HG02840 (cell line): ENCODE results near the gene PRUNE2.
"Not testable (repeated sequence)": the region's sequence is repeated elsewhere in the genome, so short reads cannot be mapped to it uniquely, and the experiment has no call there.

Experiments
- ATAC-seq: cut with Tn5 transposase; IDR thresholded peaks from one replicate; pipeline ENCODE4 v1.9.1; 2021; ENCODE audit warnings: mild to moderate bottlenecking, moderate library complexity, moderate number of reproducible peaks; ENCODE audit not compliant: unreplicated experiment, low FRiP score

Gene PRUNE2

DNA sequence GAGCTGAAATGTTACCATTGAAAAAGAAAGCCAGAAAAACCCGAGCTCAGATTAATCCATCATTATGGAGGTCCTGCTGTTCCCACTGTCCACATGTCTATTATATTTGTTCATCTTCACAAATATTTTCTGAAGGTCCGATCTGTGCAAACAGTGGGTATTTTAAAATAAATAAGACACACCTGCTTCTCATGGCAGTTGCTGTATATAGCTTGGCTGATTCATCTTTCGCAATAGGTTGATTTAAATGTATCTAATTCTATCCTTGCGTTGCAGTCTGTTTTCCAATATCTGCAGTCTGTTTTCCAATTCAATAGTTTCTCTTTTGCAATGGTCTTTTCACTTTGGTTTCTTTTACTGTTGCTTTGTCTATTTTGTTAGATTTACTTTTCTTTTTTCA lies 229.1 kb downstream of the PRUNE2 start:
- ATAC-seq, result no peak

- no peak for ATAC-seq
Observed at GRCh38 chr9:76667521-76667957, 238.4 kb downstream of the PRUNE2 start.

DNA sequence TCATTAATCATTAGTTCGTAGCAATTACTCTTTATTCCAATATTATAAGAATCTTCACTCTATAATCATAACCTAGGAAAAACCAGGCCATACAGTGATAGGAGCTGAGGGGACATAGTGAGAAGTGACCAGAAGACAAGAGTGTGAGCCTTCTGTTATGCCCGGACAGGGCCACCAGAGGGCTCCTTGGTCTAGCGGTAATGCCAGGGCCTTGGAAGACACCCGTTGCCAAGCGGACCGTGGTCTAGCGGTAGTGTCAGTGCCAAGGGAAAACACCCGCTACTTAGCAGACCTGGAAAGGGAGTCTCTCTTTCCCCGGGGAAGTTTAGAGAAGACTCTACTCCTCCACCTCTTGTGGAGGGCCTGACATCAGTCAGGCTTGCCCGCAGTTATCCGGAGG lies 239.9 kb downstream of the PRUNE2 start:
- ATAC-seq, result not testable (repeated sequence)

GRCh38 chr9:76665458-76665857 lies 240.5 kb downstream of the PRUNE2 start:
- ATAC-seq, result no peak

- no peak for ATAC-seq
Observed at GRCh38 chr9:76664120-76664519, 241.8 kb downstream of the PRUNE2 start.

DNA sequence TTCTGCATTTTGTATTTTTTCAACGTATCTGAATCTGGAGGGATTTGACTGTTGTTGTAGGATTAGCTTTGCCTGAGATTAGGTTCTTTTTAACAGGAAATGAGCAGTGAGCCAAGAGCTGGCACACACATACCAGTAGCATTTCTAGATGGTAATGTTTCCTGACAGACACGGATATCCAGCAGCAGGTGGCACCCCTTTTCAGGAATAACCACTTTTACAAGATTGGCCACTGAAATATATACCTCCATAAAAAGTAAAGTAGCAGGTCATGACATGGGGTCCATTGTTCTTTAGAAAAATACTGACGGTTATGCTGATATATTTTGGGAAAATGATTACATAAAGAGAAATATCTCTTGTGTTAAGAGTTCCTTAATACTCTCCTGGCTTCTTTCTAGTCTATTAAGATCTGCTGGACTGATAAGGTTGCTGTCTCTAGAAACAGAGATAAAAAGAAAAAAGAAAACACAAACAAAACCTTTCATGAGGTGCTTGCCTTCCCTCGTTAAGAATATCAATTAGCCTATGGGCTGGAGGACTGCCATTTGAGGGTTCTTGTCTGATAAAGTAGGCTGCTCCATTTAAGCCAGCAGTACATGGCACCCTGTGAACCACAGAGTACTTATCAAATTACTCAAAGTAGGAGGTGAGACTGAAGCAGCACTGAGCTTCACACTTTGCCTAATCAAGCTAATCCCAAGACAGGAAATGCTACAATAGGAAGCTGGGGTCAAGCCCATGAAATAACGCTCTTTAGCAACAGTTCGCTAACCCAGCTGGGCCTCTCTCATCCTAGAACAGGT lies 243.2 kb downstream of the PRUNE2 start:
- ATAC-seq, result no peak

GRCh38 chr9:76658510-76659231 lies 247.2 kb downstream of the PRUNE2 start:
- ATAC-seq, result peak; percentile 69

DNA sequence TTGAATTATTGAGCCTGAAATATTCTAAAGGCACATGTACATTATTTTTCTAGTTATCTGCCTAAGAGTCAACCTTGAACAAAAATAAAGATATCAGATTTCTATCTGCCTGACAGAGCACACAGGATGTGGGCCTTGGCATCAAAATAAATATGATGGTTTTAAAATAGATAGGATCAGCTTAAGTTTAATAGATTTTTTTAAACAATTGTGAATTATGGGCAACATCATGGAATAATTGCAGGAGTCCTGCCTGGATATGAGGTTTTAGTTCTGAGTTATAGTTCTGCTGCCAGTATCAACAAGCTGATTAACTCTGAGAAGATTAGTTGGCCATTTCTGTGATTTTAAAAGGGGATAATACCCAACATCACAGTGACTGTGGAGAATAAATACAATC lies 248.6 kb downstream of the PRUNE2 start:
- ATAC-seq, result no peak

DNA sequence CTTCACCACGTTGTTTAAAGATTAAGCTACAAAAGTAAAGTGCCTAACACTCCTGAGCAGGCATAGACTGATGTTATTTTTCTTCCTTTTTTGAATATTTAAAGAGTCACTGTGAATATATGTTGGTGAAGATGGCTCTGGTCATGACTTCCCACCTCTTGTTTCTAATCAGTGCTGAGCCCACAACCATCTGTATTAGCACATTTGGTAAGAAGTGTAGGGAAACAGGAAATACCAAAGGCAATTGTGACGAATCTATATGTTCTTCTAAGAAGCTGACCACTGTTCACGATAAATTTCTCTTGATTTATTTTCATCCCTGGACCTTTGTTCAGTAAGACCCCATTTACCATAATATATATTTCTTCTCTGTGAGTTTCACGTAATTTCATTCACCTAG lies 249.9 kb downstream of the PRUNE2 start:
- ATAC-seq, result no peak

- ATAC-seq, result no peak
Observed at GRCh38 chr9:76655121-76655541, 250.8 kb downstream of the PRUNE2 start.

GRCh38 chr9:76654575-76654974 lies 251.3 kb downstream of the PRUNE2 start:
- no peak for ATAC-seq

GRCh38 chr9:76654051-76654461 lies 251.9 kb downstream of the PRUNE2 start:
- ATAC-seq, result no peak

DNA sequence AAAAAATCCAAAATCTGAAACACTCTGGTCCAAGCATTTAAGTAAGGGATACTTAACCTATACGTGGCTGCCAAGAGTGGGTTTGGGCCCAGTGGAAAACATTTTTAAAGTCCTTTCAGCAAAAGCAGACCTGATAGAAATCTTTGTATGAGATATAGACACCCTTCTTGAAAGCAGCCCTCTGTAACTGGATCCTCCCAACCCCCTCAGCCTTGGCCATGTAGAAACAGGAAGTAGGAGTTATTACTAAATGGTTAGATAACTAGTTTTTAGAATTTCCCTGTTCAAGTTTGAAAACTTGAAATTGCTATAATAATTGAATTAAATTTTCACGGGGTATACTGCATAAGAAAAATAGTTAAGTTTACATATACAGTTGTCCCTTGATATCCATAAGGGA lies 253.0 kb downstream of the PRUNE2 start:
- no peak for ATAC-seq

DNA sequence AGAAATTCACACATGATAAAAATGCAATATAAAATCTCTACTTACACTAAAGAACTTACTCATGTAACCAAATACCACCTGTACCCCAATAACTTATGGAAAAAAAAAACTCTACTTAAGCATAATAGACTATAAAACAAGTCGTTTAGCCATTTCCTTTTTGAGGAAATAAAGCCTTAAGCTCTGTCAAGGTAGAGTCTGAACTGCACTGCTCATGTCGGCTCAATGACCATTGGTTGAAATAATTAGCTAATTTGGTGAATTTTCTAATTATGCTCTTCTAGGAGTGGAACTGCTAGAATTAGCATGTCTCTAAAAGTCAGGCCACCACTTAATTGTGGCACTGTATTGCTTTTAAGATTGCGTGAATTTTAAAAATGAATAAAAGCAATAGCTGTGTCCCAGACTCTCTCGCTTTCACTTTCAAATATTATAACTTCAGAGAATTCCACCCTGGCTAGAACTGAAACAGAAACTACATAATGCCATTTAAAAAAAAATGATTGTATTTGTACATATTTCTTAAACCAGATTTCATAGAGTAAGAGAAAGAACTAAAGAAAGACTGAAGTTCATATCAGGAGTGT lies 254.7 kb downstream of the PRUNE2 start:
- ATAC-seq, result no peak

- no peak for ATAC-seq
Observed at GRCh38 chr9:76650692-76651091, 255.2 kb downstream of the PRUNE2 start.

DNA sequence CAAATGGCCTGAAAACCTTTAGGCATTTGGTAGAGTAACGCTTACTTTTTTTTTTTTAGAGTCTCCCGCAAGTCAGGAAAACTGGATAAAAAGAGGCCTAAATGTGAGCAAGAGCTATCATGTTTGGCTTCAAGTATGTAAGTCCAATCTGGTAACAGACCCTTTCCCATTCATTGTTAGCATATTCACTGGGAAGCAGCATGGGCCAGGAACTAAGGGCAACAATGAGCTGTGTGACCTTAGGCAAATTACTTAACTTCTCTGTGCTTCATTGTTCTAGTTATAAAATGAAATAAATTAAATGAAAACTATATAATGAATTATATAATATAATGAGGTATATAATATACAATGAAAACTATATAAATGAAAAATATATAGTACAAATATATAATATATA lies 256.0 kb downstream of the PRUNE2 start:
- ATAC-seq, result no peak

GRCh38 chr9:76646249-76646648 lies 259.7 kb downstream of the PRUNE2 start:
- ATAC-seq, result no peak

DNA sequence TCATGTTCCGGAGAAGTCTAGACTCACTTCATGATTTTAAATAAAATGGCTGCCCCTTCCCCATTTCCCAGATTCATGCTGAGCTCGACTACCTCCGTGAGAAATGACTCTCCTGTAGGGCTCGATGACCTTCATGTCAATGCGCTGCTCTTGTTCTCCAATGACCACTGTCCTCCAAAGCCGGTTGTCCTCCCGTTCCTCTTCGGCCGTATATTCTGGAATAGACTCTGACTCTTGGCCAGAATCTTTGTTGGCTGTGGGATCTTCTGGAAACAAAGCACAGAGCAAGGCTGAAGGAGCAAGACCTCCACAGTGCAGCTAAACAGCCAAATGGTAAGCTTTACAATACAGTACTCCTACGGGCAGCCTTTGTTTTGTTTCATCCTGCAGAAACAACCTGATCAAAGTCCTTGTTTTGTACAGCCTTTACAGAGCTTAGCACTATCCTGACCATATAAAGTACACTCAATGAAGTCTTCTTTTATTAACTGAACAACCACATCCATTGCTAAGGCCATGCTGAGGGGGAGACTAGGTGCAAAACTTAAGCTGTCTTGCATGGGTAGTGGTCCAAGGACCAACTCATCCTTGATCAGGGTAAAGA lies 261.2 kb downstream of the PRUNE2 start:
- ATAC-seq, result no peak

- ATAC-seq, result no peak
Observed at GRCh38 chr9:76644171-76644570, 261.7 kb downstream of the PRUNE2 start.

DNA sequence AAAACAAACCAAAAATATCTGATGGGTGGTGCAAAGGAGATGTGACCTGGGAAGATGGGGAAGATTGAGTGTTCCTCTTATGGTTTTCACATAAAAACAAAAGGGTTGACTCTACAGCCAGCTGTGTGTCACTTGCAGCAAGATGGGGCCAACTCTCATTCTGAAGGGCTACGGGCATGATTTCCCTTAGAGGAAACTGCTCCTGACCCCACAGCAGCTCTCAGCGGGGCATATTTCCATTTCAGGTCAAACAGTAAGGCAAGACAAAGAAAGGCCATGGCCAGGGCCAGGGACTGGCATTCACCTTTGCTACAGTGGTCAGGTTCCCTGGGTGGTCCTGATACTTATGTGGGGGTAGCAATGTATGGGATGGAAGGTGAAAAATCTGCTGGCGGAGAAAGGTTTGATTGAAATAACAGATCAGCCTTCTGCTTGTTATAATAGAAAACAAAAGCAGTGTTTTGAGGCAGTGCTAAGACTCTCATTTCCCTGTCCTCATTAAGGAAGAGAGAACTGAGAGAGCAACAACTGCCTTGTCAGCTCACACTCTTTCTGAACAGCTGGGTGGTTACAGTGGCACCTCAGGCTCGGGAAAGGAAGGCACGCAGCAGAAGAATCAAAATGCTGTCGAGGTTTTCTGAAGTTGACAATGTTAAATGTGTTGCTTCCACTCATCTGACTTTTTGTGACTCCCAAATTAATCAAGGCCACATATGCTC lies 262.4 kb downstream of the PRUNE2 start:
- peak; percentile 92 for ATAC-seq
